Astrocyte of the spinal cord (primary cell): ENCODE measurements around the gene ACSF2.
A peak's percentile ranks its signal among the peaks of the same experiment; 100 is the strongest.

ENCODE experiments used
- DNase-seq: peaks from one replicate; pipeline ENCODE4 v3.0.0; 2011; ENCODE audit warnings: low read depth, low spot score
- H3K4me3 ChIP-seq: 2 replicates; pipeline ENCODE4 v1.5.1; 2011; ENCODE audit warnings: low read depth, mild to moderate bottlenecking, low read length, moderate library complexity
- in situ Hi-C: cut with HindIII; loops from 2 replicates; pipeline ENCODE4 v1.10.0; 2017; ENCODE audit warnings: low sequenced_read_pairs
- TF ChIP-seq, protein P1 (sequence below): IDR thresholded peaks from 2 replicates; pipeline ENCODE4 v1.5.1; 2012; ENCODE audit warnings: low read depth, mild to moderate bottlenecking, low read length, inconsistent platforms

Gene ACSF2

DNA sequence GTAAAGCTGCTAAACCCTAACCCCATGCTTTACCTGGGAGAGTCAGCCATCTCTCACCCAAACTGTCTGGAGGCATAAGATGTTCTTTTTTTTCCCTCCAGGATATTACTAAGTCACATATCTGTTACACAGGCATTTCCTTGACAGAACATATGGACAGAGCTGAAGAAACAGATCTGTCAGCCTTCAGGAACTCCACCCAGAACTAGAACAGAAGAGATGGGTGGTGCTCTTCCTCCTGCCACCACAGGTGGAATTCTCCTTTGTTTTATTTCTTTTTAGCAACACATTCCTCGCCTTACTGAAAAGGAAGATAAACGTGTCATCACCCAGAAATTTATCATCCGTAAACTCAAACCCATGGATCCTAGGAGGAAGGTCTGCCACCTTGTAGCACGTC lies 91.0 kb downstream of the ACSF2 start:
- DNase-seq, result no peak
- in situ Hi-C loops, result no loop called here
- H3K4me3 ChIP-seq, result no peak overlapping the region
- TF ChIP-seq, protein P1, sequence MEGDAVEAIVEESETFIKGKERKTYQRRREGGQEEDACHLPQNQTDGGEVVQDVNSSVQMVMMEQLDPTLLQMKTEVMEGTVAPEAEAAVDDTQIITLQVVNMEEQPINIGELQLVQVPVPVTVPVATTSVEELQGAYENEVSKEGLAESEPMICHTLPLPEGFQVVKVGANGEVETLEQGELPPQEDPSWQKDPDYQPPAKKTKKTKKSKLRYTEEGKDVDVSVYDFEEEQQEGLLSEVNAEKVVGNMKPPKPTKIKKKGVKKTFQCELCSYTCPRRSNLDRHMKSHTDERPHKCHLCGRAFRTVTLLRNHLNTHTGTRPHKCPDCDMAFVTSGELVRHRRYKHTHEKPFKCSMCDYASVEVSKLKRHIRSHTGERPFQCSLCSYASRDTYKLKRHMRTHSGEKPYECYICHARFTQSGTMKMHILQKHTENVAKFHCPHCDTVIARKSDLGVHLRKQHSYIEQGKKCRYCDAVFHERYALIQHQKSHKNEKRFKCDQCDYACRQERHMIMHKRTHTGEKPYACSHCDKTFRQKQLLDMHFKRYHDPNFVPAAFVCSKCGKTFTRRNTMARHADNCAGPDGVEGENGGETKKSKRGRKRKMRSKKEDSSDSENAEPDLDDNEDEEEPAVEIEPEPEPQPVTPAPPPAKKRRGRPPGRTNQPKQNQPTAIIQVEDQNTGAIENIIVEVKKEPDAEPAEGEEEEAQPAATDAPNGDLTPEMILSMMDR, result no peak

DNA sequence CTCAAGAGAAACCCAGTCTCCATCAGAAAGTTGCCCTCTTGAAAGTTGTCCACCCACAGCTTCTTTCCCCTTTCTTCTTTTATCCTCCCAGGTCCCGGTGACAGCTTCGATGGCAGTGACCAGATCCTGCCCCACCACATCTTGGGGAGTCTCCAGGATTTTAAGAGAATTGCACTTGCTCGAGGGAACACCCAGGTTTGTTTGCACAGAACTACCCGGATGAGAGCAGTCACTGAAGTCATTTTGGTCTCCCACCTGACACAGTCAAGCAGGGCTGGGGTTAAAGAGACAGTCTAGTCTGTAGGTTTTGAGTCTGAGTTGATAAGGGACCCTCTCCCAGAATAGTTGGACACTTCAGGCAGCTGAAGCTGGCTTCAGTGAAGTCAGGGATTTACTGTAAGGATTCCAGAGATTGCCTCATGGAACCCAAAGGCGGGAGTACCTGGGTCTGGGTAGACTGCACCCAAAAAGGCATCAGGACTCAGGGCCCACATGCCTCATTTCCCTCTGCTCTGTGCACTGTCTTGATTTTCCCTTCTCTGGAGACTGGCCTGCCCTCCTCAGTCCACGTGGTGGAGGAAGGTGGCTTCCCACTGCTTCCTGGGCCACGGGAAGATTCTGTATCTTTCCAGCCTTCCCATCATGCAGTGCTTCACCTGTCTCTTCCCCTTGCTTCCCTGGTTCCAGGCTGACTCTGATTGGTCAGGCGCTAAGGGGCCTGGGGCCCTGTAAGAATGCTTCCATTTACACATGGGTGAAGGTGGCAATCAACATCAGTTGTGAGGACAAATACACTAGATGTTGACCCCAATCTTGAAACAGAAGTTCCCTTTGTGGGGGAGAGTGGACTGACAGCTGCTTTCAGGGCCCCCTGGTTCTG lies 91.7 kb downstream of the ACSF2 start:
- TF ChIP-seq, protein P1, result no peak
- in situ Hi-C loops, result no loop called here
- no peak for DNase-seq
- no peak overlapping the region for H3K4me3 ChIP-seq

DNA sequence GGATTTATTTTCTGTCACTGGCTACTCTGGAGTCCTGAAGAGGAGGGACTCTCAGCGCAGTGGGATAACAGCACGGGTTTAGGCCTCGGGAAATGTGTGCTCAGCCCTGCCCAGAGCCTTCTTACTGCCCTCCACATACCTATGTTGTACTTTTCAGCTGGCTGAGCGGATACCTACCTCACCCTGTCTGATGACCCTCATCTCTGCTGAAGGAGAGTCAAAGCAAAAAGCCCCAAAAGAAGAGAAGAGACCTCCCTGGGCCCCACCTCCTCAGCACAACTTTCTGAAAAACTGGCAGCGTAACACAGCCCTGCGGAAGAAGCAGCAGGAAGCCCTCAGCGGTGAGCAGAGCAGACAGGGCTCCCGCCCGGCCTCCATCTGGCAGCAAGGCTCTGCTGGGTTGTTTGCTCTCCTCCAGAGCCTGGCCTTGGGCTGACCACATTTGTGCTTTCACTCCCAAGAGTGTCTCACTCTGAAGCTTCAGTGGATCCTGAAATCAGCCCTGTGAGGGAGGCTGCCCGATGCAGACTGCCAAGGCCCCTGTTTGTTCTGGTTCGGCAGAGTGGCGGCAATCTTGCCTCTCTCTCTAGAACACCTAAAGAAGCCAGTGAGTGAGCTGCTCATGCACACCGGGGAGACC lies 92.5 kb downstream of the ACSF2 start:
- TF ChIP-seq, protein P1, result no peak
- no peak overlapping the region for H3K4me3 ChIP-seq
- DNase-seq, result peak; percentile 37
- in situ Hi-C loops, result no loop called here

DNA sequence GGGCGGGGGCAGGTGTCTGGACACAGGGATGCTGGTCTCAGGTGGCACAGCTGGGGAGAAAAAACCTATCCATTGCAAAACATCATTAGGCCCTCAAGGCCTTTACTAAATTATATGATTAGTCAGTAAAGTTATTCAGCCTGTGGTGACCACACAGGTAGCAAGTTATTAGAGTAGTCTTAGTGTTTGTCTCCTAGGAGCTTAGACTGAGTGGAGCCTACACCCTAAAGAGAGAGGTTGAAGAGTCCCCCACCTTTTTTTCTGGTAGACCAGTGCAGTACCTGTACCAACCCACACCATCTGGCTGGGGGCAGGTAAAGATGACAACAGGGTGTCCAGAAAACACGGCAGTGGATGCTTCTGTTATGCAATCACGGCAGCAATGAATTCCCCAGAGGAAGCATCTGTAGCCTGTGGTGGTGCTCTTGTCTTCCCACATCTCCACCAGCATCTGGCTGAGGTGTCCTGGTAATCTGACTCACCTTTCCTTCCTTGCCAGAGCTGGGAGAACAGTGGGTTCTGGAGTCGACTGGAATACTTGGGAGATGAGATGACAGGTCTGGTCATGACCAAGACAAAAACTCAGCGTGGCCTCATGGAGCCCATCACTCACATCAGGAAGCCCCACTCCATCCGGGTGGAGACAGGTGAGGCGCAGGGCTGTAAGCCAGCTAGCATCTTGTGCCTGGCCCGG lies 93.3 kb downstream of the ACSF2 start:
- in situ Hi-C loops, result no loop called here
- TF ChIP-seq, protein P1, result no peak
- no peak overlapping the region for H3K4me3 ChIP-seq
- no peak for DNase-seq

DNA sequence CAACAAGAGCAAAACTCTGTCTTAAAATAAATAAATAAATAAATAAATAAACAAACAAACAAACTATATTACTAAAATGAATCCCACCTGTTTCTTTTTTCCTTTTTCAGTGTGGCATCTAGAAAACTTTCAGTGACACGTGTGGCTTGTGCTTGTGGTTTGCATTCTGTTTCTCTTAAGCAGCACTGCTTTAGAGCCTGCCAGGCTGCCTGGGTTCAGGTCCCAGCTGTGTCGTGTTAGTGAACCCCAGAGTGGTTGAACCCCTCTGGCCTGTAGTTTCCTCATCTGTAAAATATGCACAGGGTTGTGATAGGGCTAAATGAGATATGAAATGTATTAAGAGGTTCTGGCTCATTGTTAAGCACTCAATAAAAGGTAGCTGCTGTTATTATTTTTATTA lies 94.5 kb downstream of the ACSF2 start:
- no peak overlapping the region for H3K4me3 ChIP-seq
- in situ Hi-C loops, result no loop called here
- DNase-seq, result no peak

DNA sequence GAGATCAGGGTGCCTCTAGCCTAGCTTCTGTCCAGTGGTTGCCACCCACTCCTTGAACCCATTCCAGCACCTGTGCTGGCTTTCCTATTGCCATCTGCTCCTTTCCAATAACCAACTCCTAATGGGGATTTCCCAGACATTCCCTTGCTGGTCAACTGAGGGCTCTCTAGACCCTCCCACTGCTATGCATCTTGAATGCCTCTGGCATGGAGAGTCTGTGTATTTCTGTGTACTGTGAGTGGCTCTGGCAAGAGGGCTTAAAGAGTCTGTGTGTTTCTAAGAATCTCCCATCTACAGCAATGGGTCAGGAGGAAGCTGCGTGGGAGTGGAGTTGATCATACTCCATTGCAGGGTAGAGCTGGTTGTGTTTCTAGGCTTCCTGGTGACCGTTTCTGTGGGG lies 95.5 kb downstream of the ACSF2 start:
- no peak for DNase-seq
- in situ Hi-C loops, result no loop called here
- TF ChIP-seq, protein P1, result no peak
- no peak overlapping the region for H3K4me3 ChIP-seq

More for the DNA sequence above, 94.5 kb downstream of the ACSF2 start:
- TF ChIP-seq, protein P1, result no peak
